GM12878 (cell line): ENCODE measurements around the gene ENOX2. TPM values are rescaled to one million over a fixed set of nuclear protein-coding genes. Genes with fewer than 3 reads are reported as not detected.

Experiments
- ATAC-seq: fragments of 200-7000 bp; cut with Tn5 transposase; 3 replicates; pipeline ENCODE4 v1.9.1; 2020; ENCODE audit warnings: mild to moderate bottlenecking, moderate library complexity
- BruUV-seq: library from RNA; stranded (reverse); fragments of 400-500 nt; replicated peaks from 2 replicates; lab custom pipeline; 2021; lab: Mats Ljungman, UMichigan
- CTCF ChIA-PET: fragments of 300-600 bp; sonication (Branson Sonifier 250); formaldehyde crosslinking; extraction: SDS; loops from one replicate; lab custom pipeline; 2021; ENCODE audit warnings: inconsistent platforms; lab: Yijun Ruan, JAX
- POLR2A ChIA-PET: fragments of 350-600 bp; formaldehyde crosslinking; extraction: SDS; loops from one replicate; lab custom pipeline; 2021; ENCODE audit warnings: inconsistent platforms; lab: Charles Lee
- RAD21 ChIA-PET: fragments of 300-600 bp; sonication (Branson Sonifier 250); formaldehyde crosslinking; loops from one replicate; lab custom pipeline; 2023; ENCODE audit warnings: antibody characterized with exemption; ENCODE audit not compliant: unreplicated experiment; lab: Charles Lee
- SMC1A ChIA-PET: fragments of 300-600 bp; sonication (Branson Sonifier 250); formaldehyde crosslinking; loops from one replicate; lab custom pipeline; 2023; ENCODE audit not compliant: unreplicated experiment, uncharacterized antibody; lab: Charles Lee
- DNase-seq: peaks from one replicate; pipeline ENCODE4 v3.0.0-alpha.2; 2011; ENCODE audit warnings: low read depth, low spot score
- FAIRE-seq: peaks from 3 replicates; lab custom pipeline; 2011; peaks lifted over from hg19 to GRCh38; lab: Jason Lieb, UNC
- H2AFZ ChIP-seq: 2 replicates; pipeline ENCODE4 v1.6.0; 2011; ENCODE audit warnings: low read depth, low read length, control low read depth; ENCODE audit not compliant: control insufficient read depth
- H3K27ac ChIP-seq: 2 replicates; pipeline ENCODE4 v1.5.1; 2011; ENCODE audit warnings: control low read depth; ENCODE audit not compliant: control insufficient read depth, insufficient read depth
- H3K27me3 ChIP-seq, 2 experiments: replicated peaks in 1 of 2; 2 replicates each; pipeline versions ENCODE4 v1.6.0 to v1.6.1; 2011; ENCODE audit warnings: low read length in 1 of 2; ENCODE audit not compliant: control insufficient read depth in 2 of 2, insufficient read depth in 2 of 2
- H3K36me3 ChIP-seq, 2 experiments: 2 replicates each; pipeline ENCODE4 v1.5.1; 2011; ENCODE audit warnings: low read length in 1 of 2; ENCODE audit not compliant: control insufficient read depth in 2 of 2, insufficient read depth in 2 of 2
- H3K4me1 ChIP-seq: 2 replicates; pipeline ENCODE4 v1.6.1; 2011; ENCODE audit warnings: mild to moderate bottlenecking, low read length, moderate library complexity, mixed read lengths; ENCODE audit not compliant: control insufficient read depth, insufficient read depth
- H3K4me2 ChIP-seq: 2 replicates; pipeline ENCODE4 v1.6.0; 2011; ENCODE audit warnings: control low read depth; ENCODE audit not compliant: control insufficient read depth, insufficient read depth
- H3K4me3 ChIP-seq: fragments of 200-600 bp; sonication (generic); 2 replicates; pipeline ENCODE4 v1.5.1; 2016
- H3K79me2 ChIP-seq: 2 replicates; pipeline ENCODE4 v1.6.0; 2011; ENCODE audit warnings: low read length; ENCODE audit not compliant: control insufficient read depth, insufficient read depth
- H3K9ac ChIP-seq: 2 replicates; pipeline ENCODE4 v1.8.0; 2011; ENCODE audit warnings: low read length, control low read depth, mixed read lengths; ENCODE audit not compliant: control insufficient read depth, insufficient read depth
- H3K9me3 ChIP-seq: replicated peaks from 3 replicates; pipeline ENCODE4 v1.5.1; 2011; ENCODE audit warnings: mild to moderate bottlenecking, low read length; ENCODE audit not compliant: control insufficient read depth, insufficient read depth
- H4K20me1 ChIP-seq: 2 replicates; pipeline ENCODE4 v1.6.0; 2011; ENCODE audit not compliant: control insufficient read depth, insufficient read depth
- BCL11A ChIP-seq: IDR thresholded peaks from 2 replicates; pipeline ENCODE4 v1.6.1; 2011; ENCODE audit warnings: low read depth, low read length
- BRCA1 ChIP-seq: IDR thresholded peaks from 2 replicates; pipeline ENCODE4 v1.6.1; 2011; ENCODE audit warnings: low read depth, low read length, improper control_type of control experiment
- ETV6 ChIP-seq, 2 experiments: fragments of 450-650 bp in 1 of 2; IDR thresholded peaks in 1 of 2; conservative IDR thresholded peaks in 1 of 2; 2 replicates each; pipeline ENCODE4 v1.6.1; 2014; ENCODE audit warnings: antibody characterized with exemption in 1 of 2, borderline replicate concordance in 1 of 2, low read depth in 1 of 2, mild to moderate bottlenecking in 1 of 2, moderate library complexity in 1 of 2
- FOXK2 ChIP-seq: fragments of 450-650 bp; IDR thresholded peaks from 2 replicates; pipeline ENCODE4 v1.6.1; 2017; ENCODE audit warnings: mild to moderate bottlenecking, moderate library complexity
- GATAD2B ChIP-seq: fragments of 450-650 bp; conservative IDR thresholded peaks from 2 replicates; pipeline ENCODE4 v1.6.1; 2017; ENCODE audit warnings: low read depth, mild to moderate bottlenecking, moderate library complexity
- HSF1 ChIP-seq: fragments of 150-350 bp; IDR thresholded peaks from 2 replicates; pipeline ENCODE4 v1.6.1; 2014; ENCODE audit warnings: mild to moderate bottlenecking, low read depth, low read length
- MAX ChIP-seq: IDR thresholded peaks from 2 replicates; pipeline ENCODE4 v1.6.1; 2012; ENCODE audit warnings: low read depth, low read length, improper control_type of control experiment
- MYC ChIP-seq: IDR thresholded peaks from 2 replicates; pipeline ENCODE4 v1.6.1; 2011; ENCODE audit warnings: mild to moderate bottlenecking, low read length, moderate library complexity, inconsistent platforms; ENCODE audit not compliant: insufficient read depth, insufficient replicate concordance, insufficient read length, severe bottlenecking
- NFYB ChIP-seq: IDR thresholded peaks from 2 replicates; pipeline ENCODE4 v1.6.1; 2011; ENCODE audit warnings: low read depth, mild to moderate bottlenecking, low read length, improper control_type of control experiment, moderate library complexity; ENCODE audit not compliant: insufficient read depth
- NR2C1 ChIP-seq: fragments of 450-650 bp; IDR thresholded peaks from 2 replicates; pipeline ENCODE4 v1.6.1; 2017; ENCODE audit warnings: antibody characterized with exemption, mild to moderate bottlenecking, moderate library complexity
- NR2C2 ChIP-seq: IDR thresholded peaks from 2 replicates; pipeline ENCODE4 v1.6.1; 2011; ENCODE audit warnings: borderline replicate concordance, low read depth; ENCODE audit not compliant: control insufficient read depth, insufficient read length
- POLR2AphosphoS2 ChIP-seq: IDR thresholded peaks from 2 replicates; pipeline ENCODE4 v1.6.1; 2011; ENCODE audit warnings: low read depth, mild to moderate bottlenecking, low read length, improper control_type of control experiment, moderate library complexity
- POU2F2 ChIP-seq: IDR thresholded peaks from 3 replicates; pipeline ENCODE4 v1.6.1; 2011; ENCODE audit warnings: low read depth, mild to moderate bottlenecking, low read length, borderline replicate concordance
- RELA ChIP-seq: fragments of 450-650 bp; IDR thresholded peaks from 2 replicates; pipeline ENCODE4 v1.8.0; 2014; ENCODE audit warnings: borderline replicate concordance; ENCODE audit not compliant: partially characterized antibody
- SIX5 ChIP-seq: IDR thresholded peaks from 2 replicates; pipeline ENCODE4 v1.6.1; 2011; ENCODE audit warnings: mild to moderate bottlenecking, low read depth, low read length, moderate library complexity; ENCODE audit not compliant: severe bottlenecking
- TBL1XR1 ChIP-seq: IDR thresholded peaks from 2 replicates; pipeline ENCODE4 v1.6.1; 2012; ENCODE audit warnings: low read depth, low read length, improper control_type of control experiment
- ZNF24 ChIP-seq: fragments of 450-650 bp; IDR thresholded peaks from 2 replicates; pipeline ENCODE4 v1.6.1; 2017; ENCODE audit warnings: antibody characterized with exemption, mild to moderate bottlenecking
- ZSCAN29 ChIP-seq: fragments of 450-650 bp; IDR thresholded peaks from 2 replicates; pipeline ENCODE4 v1.6.1; 2017; ENCODE audit warnings: mild to moderate bottlenecking, moderate library complexity
- WGBS: methylation state at CpG from one replicate; pipeline ENCODE4 v1.1.6; 2016; ENCODE audit warnings: low lambda C conversion rate; ENCODE audit not compliant: insufficient replicate concordance, insufficient coverage; ENCODE audit errors: missing lambda C conversion rate; 5-methylcytosine and 5-hydroxymethylcytosine counted together
- in situ Hi-C: fragments of 300-500 bp; cut with MboI; formaldehyde crosslinking; loops from 9 replicates; pipeline ENCODE4 v1.14.3; 2018; ENCODE audit warnings: mixed read lengths
- intact Hi-C: fragments of 100-400 bp; cut with micrococcal nuclease; formaldehyde crosslinking; loops from one replicate; pipeline ENCODE4 v1.14.2; 2022; ENCODE audit not compliant: unreplicated experiment
- polyA plus RNA-seq, 11 experiments: library from polyadenylated mRNA; depleted of rRNA in 4 of 11; unstranded in 6 of 11; stranded (reverse) in 5 of 11; fragments of >200 nt; fragmentation: Nextera tagmentation in 4 of 11; fragmentation: Illumina TruSeq in 1 of 11; extraction: Ambion mirVana in 4 of 11; extraction: Trizol in 1 of 11; gene quantifications; 1 replicate in 1 of 11; 2 replicates in 10 of 11; pipeline versions ENCODE4 v1.2.1 to v1.2.3, GENCODE V29; 2011 to 2016; ENCODE audit warnings: inconsistent platforms in 2 of 11, missing spikeins in 2 of 11, low read depth in 1 of 11
- total RNA-seq, 4 experiments: library from RNA; depleted of rRNA in 3 of 4; stranded (reverse); fragments of >200 nt in 3 of 4; fragmentation: Illumina TruSeq in 1 of 4; extraction: Trizol in 1 of 4; gene quantifications; 2 replicates each; pipeline versions ENCODE4 v1.2.1 to v1.2.3, GENCODE V29; 2013 to 2021

The ENOX2 gene
- total and polyA plus RNA-seq, 10 of the 15 experiments (the other 5 are each of a cell fraction or from before 2014, with no cell fraction given), result 3.2 to 13.0 (median 7.7) TPM

- 32% methylated on average over 3 of the region's 3 CpGs for WGBS
- ATAC-seq, result no peak
- intact Hi-C loops, result no loop called here
Measured at GRCh38 chrX:130778773-130779172, 124.2 kb downstream of the ENOX2 start.

GRCh38 chrX:130775849-130776248 is 127.2 kb downstream of the ENOX2 start:
- no peaks in the 10 kb centered on the region for H3K79me2 ChIP-seq
- no peaks in the 10 kb centered on the region; a peak in 1 of 4 replicates for H3K27me3 ChIP-seq
- FAIRE-seq (no peak), DNase-seq (no peak), ATAC-seq (no peak)
- ChIA-PET CTCF (no interaction called here), SMC1A (no interaction called here), RAD21 (no interaction called here), POLR2A (no interaction called here)
- BruUV-seq, result no TSS peak
- H3K4me2 ChIP-seq, result no peak overlapping the region
- in situ Hi-C loops (no loop called here), intact Hi-C loops (no loop called here)
- H3K27ac ChIP-seq, result no peak overlapping the region
- no peaks in the 10 kb centered on the region; the same call in 1 of the 2 replicates for H4K20me1 ChIP-seq
- WGBS, result 0% methylated on average over 1 of the region's 1 CpG
- H3K4me1 ChIP-seq, result no peaks in the 10 kb centered on the region; the same call in 1 of the 2 replicates
- no peak overlapping the region for H2AFZ ChIP-seq
- H3K4me3 ChIP-seq, result no peak overlapping the region
- no peak overlapping the region for H3K9ac ChIP-seq
- H3K36me3 ChIP-seq, result no peaks in the 10 kb centered on the region
- no peaks in the 10 kb centered on the region for H3K9me3 ChIP-seq
- TF ChIP-seq HSF1 (no peak), MAX (no peak), BRCA1 (no peak), POLR2AphosphoS2 (no peak), RELA (no peak), POU2F2 (no peak), TBL1XR1 (no peak), ZNF24 (no peak), NR2C1 (no peak), NFYB (no peak), NR2C2 (no peak), ZSCAN29 (no peak)

More at GRCh38 chrX:130778773-130779172, 124.2 kb downstream of the ENOX2 start:
- Histone ChIP-seq H3K9me3 (no peaks in the 10 kb centered on the region), H3K27ac (no peak overlapping the region), H4K20me1 (no peaks in the 10 kb centered on the region), H3K4me1 (no peaks in the 10 kb centered on the region; the same call in 1 of the 2 replicates), H2AFZ (no peak overlapping the region), H3K9ac (no peak overlapping the region), H3K79me2 (no peaks in the 10 kb centered on the region)
- SMC1A ChIA-PET, result no interaction called here
- no TSS peak for BruUV-seq
- in situ Hi-C loops, result no loop called here
- POLR2A ChIA-PET, result no interaction called here
- TF ChIP-seq BCL11A (no peak), ETV6 (conservative IDR thresholded peaks at IDR 0.05 in 1 of 2, IDR thresholded peaks at IDR 0.05 in 1 of 2; ENCODE audit: borderline replicate concordance in 1 of 2, low read depth in 1 of 2) (no peak), SIX5 (no peak), NR2C1 (no peak), FOXK2 (no peak), GATAD2B (no peak), MYC (no peak)
- TF ChIP-seq, all 136 proteins: peak for 0
- no peak for DNase-seq
- Histone ChIP-seq H3K36me3 (no peaks in the 10 kb centered on the region), H3K27me3 (no peaks in the 10 kb centered on the region; a peak in 1 of 4 replicates), H3K4me2 (no peak overlapping the region), H3K4me3 (no peak overlapping the region)
- ChIA-PET RAD21 (no interaction called here), CTCF (no interaction called here)
- FAIRE-seq, result no peak
